GM18526 (cell line): ENCODE data around the gene BCAS3.

Source experiments
- POLR2A ChIP-seq: IDR thresholded peaks from 3 replicates; pipeline ENCODE4 v1.6.1; 2011; ENCODE audit not compliant: insufficient read length; ENCODE audit errors: extremely low read depth

Gene BCAS3

DNA sequence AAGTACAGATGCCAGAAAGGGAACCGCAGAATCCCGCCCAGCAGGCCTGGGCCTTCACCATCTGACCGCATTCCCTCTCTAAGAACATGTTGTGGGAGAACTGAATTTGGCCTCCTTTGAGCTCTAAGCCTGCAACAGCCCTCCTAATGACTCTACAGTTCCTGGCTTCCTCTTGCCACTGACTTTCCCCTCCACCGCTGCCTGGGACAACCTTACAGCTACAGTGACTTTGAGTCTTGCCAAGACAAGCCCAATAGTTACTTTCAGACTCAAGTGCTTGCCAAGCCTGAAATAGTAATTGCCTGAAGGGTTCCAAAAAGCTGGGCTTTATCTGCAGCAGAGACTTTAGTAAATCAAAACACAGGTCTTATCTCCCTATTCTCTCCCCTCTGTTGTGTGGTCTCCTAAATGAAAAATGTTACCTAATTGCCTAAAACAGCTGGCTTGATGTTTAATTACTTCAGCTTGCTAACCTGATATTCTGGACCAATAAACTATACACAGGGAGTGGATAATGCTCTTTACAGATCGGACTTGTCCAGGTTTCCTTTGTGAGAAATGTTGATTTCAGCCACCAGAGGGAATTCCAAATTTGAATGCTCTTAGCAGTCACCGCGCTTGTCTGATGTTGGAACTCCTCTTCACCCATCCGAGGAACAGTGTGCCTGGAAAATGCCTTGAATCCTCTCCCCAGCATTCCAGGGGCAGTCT lies 636.9 kb downstream of the BCAS3 start:
- TF ChIP-seq POLR2A, result no peak

- TF ChIP-seq POLR2A, result no peak
These were observed 639.0 kb downstream of the BCAS3 start for GRCh38 chr17:61316633-61317032.

GRCh38 chr17:61317779-61318178 lies 640.1 kb downstream of the BCAS3 start:
- TF ChIP-seq POLR2A, result no peak

DNA sequence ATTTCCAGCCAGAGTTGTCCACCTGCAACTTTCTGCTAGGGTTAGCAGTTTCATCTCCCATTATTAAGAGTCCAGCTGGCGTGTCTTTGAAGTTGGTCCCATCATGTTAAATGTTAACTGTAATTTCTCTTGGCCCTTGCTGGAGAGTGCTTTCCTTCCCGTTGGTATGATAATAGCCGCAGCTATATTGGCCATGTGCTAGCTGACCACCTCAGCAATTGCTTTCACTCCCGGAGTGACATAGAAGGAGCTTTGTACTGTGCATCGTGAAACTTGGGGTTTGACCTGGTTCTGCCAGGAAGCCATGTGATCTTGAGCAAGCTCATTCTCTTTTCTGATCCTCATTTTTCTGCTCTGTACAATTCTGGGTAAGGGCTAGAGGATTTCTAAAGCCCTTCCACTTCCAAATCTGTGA lies 641.0 kb downstream of the BCAS3 start:
- TF ChIP-seq POLR2A, result no peak

GRCh38 chr17:61321344-61321743 lies 643.7 kb downstream of the BCAS3 start:
- TF ChIP-seq POLR2A, result no peak

DNA sequence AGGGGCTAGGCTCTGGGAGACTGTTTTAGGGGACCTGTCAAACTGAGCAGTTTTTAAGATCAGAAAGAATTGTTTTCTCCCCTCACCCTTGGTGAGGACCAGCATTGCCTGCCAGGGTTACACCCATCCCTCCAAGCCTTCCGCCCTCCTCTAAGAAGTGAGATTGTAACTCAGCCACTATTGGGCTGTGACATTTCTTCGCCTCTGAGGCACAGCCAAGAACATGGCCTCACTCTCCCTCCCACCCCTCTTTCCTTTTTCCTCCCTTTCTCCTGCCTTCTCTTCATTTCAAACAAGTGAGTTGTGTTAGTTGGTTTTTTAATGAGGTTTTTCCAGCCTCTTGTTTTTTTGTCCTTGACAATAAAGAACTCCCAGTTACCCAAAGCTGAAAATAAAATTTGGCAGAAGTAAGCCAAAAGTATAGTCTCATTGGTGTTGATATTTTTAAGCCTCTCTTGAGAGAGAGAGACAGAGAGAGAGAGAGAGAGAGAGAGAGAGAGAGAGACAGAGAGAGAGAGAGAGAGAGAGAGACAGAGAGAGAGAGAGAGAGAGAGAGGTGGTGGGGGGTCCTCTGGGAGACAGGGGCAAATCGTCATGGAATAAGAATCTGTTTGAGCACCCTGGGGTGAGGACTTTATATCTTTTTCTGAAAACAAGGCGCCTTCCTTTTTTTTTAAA lies 644.8 kb downstream of the BCAS3 start:
- TF ChIP-seq POLR2A, result no peak

- no peak for TF ChIP-seq POLR2A
These were observed 645.6 kb downstream of the BCAS3 start for GRCh38 chr17:61323003-61323908.

- no peak for TF ChIP-seq POLR2A
These were observed 646.5 kb downstream of the BCAS3 start for GRCh38 chr17:61323909-61324868.

DNA sequence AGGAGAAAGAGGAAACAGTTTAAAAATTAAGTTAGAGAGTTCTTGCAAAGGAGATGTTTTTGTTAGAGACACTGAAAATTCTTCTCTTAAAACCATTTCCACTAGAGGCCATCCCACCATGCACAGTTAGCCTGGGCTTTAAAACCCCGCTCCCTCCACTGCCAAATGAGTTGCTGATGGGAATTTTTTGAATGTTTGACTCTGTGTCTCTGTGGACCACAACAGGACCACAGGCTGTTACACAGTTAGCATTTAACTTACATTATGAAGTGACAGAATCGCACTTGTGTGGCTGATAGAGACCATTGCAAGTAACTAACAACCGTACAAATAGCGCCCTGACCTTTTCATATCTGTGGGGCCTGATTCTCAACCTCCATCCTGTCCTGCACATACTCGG lies 647.3 kb downstream of the BCAS3 start:
- no peak for TF ChIP-seq POLR2A

DNA sequence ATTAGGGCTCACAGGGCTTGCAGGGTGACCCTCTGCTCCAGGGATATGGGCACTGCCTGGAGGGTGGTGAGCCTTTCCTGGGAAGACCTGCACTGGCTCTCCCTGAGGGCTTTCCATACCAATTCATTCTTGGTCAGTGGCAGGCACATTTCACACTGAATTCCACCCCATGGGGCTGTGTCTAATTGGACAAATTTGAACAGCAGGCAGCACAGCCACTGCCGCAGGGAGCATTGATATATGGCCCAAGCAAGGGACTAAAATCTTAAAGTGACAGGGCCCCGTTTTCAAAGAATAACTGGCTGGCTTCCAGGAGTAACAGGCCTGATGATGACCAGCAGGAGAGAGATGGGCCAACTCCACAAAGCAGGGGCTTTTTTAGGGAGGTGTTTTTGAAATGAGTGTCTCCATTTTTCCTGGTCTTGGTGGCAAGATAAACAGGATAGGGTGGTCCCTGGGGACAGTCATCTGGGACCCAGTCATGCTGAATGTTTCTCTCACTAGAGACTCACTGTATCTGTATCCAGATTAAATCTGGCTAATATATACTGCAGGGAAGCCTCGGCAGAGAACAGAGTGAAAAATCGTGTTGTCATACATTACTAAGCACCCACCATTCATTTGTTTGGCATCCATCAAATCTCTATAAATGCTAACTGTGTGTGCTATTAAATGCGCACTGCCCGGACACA lies 647.9 kb downstream of the BCAS3 start:
- no peak for TF ChIP-seq POLR2A

- no peak for TF ChIP-seq POLR2A
These were observed 648.7 kb downstream of the BCAS3 start for GRCh38 chr17:61326330-61326729.

DNA sequence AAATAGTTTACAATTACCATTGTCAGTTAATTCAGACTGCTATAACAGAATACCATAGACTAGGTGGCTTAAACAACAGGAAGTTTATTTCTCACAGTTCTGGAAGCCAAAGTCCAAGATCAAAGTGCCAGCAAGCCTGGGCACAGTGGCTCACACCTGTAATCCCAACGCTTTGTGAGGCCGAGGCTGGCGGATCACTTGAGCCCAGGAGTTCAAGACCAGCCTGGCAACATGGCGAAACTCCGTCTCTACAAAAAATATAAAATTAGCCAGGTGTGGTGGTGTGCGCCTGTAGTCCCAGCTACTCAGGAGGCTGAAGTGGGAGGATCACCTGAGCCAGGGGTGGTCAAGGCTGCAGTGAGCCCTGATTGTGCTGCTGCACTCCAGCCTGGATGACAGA lies 650.7 kb downstream of the BCAS3 start:
- no peak for TF ChIP-seq POLR2A

DNA sequence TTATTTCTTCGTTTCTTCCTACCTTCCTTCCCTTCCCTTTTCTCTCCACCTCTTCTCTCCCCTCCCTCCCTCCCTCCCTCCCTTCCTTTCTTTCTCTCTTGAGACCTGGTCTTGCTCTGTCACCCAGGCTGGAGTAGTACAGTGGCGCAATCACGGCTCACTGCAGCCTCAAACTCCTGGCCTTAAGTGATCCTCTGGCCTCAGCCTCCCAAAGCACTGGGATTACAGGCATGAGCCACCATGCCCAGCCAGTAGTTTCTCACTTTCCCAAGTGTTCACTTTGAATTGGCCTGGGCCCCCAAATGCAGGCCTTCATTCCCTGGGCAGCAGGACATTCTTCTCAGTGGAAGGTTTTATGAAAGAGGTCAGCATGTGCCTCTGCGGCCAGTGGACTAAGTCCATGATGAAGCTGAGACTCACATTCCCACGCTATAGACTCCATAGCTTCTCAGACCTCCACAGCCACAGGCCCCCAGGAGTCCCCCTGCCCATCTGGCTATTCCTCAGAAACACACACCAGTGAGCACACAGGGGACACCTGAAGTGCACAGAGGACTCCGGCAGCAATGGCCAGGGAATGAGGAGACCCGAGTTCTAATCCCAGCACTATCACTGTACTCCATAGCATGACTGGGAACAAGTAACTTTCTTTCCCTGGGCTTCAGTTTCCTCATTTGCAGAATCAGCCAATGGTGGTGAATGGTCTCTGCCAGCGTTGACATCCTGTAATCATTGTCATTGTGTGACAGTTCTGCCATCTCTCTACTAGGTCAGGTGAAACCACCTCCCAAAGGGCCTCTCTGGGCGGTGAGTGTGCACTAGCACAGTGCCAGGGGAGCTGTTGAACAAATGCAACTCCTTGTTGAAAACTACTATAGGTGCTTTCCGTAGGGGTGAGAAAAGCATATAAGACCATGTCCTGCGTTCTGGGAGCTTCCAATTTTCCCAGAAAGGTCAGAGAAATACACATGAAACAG lies 652.8 kb downstream of the BCAS3 start:
- TF ChIP-seq POLR2A, result no peak
